Cardiac muscle cell (in vitro differentiated cells and primary cell): ENCODE results near the gene ATXN1. TPM values are rescaled to one million over a fixed set of nuclear protein-coding genes. Genes with fewer than 3 reads are reported as not detected.

Experiments used
- DNase-seq, 2 donors: peaks; one replicate each; pipeline versions ENCODE4 v3.0.0 to v3.0.0-alpha.2; 2010 to 2017; ENCODE audit warnings: low read depth in 1 of 2, low spot score in 1 of 2
- H3K27ac ChIP-seq: fragments of 200-600 bp; sonication (generic); 2 replicates; pipeline ENCODE4 v1.5.1; 2016
- H3K27me3 ChIP-seq: fragments of 200-600 bp; sonication (generic); 2 replicates; pipeline ENCODE4 v1.6.0; 2016; ENCODE audit warnings: control low read depth
- H3K36me3 ChIP-seq: fragments of 200-600 bp; sonication (generic); 2 replicates; pipeline ENCODE4 v1.5.1; 2016; ENCODE audit warnings: control low read depth
- H3K4me1 ChIP-seq: fragments of 200-600 bp; sonication (generic); 2 replicates; pipeline ENCODE4 v1.8.1; 2017; ENCODE audit warnings: low read depth, mild to moderate bottlenecking, mixed run types
- H3K4me3 ChIP-seq: fragments of 200-600 bp; sonication (generic); 2 replicates; pipeline ENCODE4 v1.5.1; 2016; ENCODE audit warnings: mild to moderate bottlenecking
- H3K9me3 ChIP-seq: fragments of 200-600 bp; sonication (generic); 2 replicates; pipeline ENCODE4 v1.5.1; 2017; ENCODE audit warnings: low read depth, mild to moderate bottlenecking, control low read depth
- polyA plus RNA-seq: library from polyadenylated mRNA; unstranded; fragments of >200 nt; fragmentation: Nextera tagmentation; extraction: Ambion mirVana; gene quantifications from 2 replicates; pipeline ENCODE4 v1.2.1, GENCODE V29; 2016
- total RNA-seq: library from RNA; depleted of rRNA; stranded (reverse); fragments of >200 nt; gene quantifications from 2 replicates; pipeline ENCODE4 v1.2.3, GENCODE V29; 2016
- TF ChIP-seq, protein P1 (sequence below): IDR thresholded peaks from 2 replicates; pipeline ENCODE4 v1.5.1; 2012; ENCODE audit warnings: low read depth, mild to moderate bottlenecking, low read length

Gene ATXN1
- total and polyA plus RNA-seq, 2 experiments from 2014 or later = 15.1 to 37.4 TPM

DNA sequence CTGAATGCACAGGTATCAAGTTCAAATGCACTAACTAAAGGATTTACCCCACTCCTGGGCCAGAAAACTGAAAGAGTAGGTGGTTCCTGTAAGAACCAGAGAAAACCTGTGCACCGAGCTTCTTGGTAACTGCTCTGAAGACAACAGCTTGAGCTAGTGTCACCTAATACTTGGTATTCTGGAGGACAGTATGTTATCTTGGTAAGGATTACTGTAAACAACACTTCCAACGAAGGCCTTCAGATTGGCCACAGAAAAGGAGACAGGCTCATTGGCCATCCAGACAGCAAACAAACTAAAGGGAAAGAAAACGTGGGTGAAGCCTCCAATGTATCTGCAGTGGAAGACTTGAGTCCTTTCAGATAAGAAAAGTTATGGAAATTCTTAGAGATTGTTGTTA lies 461.4 kb downstream of the ATXN1 start:
- H3K4me1 ChIP-seq = peaks cover 5% of the 10 kb centered on the region
- H3K4me3 ChIP-seq = no peak overlapping the region
- H3K36me3 ChIP-seq = no peaks in the 10 kb centered on the region
- TF ChIP-seq, protein P1, sequence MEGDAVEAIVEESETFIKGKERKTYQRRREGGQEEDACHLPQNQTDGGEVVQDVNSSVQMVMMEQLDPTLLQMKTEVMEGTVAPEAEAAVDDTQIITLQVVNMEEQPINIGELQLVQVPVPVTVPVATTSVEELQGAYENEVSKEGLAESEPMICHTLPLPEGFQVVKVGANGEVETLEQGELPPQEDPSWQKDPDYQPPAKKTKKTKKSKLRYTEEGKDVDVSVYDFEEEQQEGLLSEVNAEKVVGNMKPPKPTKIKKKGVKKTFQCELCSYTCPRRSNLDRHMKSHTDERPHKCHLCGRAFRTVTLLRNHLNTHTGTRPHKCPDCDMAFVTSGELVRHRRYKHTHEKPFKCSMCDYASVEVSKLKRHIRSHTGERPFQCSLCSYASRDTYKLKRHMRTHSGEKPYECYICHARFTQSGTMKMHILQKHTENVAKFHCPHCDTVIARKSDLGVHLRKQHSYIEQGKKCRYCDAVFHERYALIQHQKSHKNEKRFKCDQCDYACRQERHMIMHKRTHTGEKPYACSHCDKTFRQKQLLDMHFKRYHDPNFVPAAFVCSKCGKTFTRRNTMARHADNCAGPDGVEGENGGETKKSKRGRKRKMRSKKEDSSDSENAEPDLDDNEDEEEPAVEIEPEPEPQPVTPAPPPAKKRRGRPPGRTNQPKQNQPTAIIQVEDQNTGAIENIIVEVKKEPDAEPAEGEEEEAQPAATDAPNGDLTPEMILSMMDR = no peak
- no peaks in the 10 kb centered on the region for H3K27me3 ChIP-seq
- no peaks in the 10 kb centered on the region for H3K9me3 ChIP-seq
- H3K27ac ChIP-seq = no peak overlapping the region
- DNase-seq = no peak

DNA sequence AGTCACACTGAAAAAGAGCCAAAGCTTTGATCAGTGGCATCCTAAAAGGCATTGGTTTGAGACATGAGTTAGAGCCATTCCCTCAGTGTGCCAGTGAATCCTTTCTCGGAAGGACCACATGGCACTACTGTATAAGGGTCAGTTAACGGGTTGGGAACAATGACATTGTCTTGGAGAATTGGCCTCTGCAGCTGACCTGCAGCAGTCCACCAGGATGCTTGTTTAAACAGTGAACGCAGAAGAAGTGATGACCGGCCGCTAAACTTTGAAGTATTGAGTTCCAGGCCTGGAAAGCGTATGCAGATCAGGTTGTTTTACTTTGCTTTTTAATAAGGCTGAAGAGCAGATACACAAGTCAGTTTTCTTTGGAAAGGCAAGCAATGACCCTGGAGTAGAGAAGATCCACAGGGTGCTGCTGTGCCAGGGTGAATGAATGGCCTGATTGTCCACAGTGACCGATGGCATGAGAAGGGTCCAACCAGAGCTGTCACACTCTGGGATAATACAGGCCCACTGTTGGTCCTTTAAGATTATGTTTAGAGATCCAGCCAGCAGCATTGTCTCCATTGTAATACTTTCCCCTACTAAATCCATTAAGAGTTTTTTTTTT lies 465.1 kb downstream of the ATXN1 start:
- no peaks in the 10 kb centered on the region for H3K36me3 ChIP-seq
- TF ChIP-seq, protein P1 = no peak
- no peaks in the 10 kb centered on the region for H3K4me1 ChIP-seq
- H3K27me3 ChIP-seq = no peaks in the 10 kb centered on the region
- no peak overlapping the region for H3K27ac ChIP-seq
- H3K4me3 ChIP-seq = no peak overlapping the region
- DNase-seq = no peak
- no peaks in the 10 kb centered on the region for H3K9me3 ChIP-seq

DNA sequence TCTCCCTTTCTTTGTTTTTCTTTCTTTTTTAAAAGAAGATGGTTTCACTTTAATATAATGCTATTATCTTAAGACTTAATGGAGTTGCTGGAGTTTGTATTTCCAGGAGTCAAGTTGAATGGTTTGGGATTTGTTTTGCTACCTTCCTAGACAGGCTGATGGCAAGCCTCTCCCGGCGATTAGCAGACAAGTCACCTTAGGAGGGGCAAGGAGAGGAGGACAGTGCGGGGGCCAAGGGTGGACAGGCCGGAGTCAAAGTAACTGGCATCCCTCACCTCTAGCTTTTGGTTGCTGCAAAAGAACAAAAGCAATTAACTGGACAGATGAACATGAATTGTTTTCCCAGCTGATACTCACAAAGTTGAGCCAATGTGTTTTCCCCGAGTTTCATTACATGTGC lies 465.8 kb downstream of the ATXN1 start:
- no peak overlapping the region for H3K27ac ChIP-seq
- H3K36me3 ChIP-seq = no peaks in the 10 kb centered on the region
- no peaks in the 10 kb centered on the region for H3K4me1 ChIP-seq
- no peak overlapping the region for H3K4me3 ChIP-seq
- TF ChIP-seq, protein P1 = no peak
- DNase-seq = no peak
- no peaks in the 10 kb centered on the region for H3K27me3 ChIP-seq
- H3K9me3 ChIP-seq = no peaks in the 10 kb centered on the region

DNA sequence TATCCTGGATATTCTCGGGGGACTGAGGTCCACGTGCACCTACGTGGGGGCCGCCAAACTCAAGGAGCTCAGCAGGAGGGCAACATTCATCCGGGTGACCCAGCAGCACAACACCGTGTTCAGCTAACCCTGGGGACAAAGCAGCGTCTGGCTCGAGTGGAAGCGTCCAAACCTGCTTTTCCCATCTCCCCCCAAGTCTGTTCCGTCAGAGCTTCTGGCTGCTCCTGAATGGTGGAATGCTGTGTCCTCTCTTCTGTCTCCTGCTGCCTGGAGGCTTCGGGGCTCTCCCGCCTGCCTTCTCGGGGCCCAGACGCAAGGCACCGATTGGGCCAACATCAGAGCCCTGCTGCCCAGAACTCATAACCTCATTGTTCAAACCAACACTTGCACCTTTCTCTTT lies 466.2 kb downstream of the ATXN1 start:
- no peak overlapping the region for H3K4me3 ChIP-seq
- H3K36me3 ChIP-seq = no peaks in the 10 kb centered on the region
- H3K27ac ChIP-seq = no peak overlapping the region
- no peaks in the 10 kb centered on the region for H3K9me3 ChIP-seq
- H3K4me1 ChIP-seq = no peaks in the 10 kb centered on the region
- no peak for DNase-seq
- TF ChIP-seq, protein P1 = no peak
- no peaks in the 10 kb centered on the region for H3K27me3 ChIP-seq

DNA sequence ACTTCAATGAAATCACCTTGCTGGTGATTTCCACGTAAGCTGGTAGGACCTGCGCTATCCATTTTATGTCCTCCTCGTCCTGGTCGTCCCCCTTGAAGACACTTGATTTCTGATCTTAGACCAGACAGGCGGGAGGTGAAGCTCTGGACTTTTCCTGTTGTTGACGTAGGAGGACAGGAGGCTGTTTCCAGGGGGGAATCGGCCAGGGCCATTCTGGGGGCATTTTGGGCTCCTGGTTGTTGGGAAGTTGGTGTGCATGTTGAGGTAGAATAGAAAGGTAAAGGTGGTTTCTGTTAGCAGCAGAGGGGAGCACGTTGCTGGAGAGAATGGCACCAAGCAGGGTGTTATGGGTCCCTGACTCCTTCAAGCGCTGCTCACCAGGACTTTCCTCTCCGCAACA lies 466.9 kb downstream of the ATXN1 start:
- H3K4me1 ChIP-seq = no peaks in the 10 kb centered on the region
- TF ChIP-seq, protein P1 = no peak
- H3K4me3 ChIP-seq = no peak overlapping the region
- no peaks in the 10 kb centered on the region for H3K36me3 ChIP-seq
- H3K27me3 ChIP-seq = no peaks in the 10 kb centered on the region
- H3K9me3 ChIP-seq = no peaks in the 10 kb centered on the region
- H3K27ac ChIP-seq = no peak overlapping the region
- no peak for DNase-seq

DNA sequence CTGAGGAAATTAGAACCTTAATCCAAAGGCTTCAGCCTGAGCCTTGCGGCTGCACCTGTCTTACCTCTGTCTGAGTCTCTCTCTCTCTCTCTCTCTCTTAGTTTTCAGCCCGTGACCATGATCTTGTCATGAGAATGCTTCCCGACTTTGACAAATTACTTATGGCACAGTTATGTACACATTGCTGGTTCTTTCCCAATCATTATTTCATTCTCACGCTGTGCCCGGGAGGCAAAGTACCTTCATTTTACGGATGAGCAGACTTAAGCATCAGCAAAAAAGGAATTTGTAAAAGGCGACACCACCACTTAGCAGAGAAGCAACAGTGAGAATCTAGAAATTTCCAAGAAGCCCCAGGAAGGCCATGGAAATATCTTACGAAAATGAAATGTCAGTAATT lies 468.3 kb downstream of the ATXN1 start:
- no peaks in the 10 kb centered on the region for H3K27me3 ChIP-seq
- H3K9me3 ChIP-seq = no peaks in the 10 kb centered on the region
- H3K36me3 ChIP-seq = no peaks in the 10 kb centered on the region
- no peaks in the 10 kb centered on the region for H3K4me1 ChIP-seq
- no peak for DNase-seq
- no peak overlapping the region for H3K4me3 ChIP-seq
- TF ChIP-seq, protein P1 = no peak
- no peak overlapping the region for H3K27ac ChIP-seq
